ENCODE results near the gene ZNF697.
A peak's percentile ranks its signal among the peaks of the same experiment; 100 is the strongest.
"Not testable (repeated sequence)": the region's sequence is repeated elsewhere in the genome, so short reads cannot be mapped to it uniquely, and the experiment has no call there.

The ZNF697 gene

DNA sequence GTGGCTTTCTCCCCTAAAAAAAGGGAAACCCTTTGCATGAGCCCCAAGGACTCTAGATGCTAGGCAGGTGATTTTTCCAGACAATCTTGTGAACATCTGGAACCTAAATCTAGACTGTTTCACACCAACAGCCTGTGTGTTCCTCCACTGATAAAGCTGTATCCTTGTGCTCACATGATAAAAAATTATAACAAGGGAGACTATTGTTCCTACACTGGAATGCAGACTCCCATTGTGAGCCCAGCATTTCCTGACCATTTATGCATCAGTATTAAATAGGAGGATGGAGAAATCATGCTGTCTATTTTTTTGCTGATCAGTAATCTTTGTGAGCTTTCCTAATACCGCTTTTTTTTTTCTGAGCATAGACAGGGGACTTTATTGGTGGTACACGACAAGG, 52.5 kb downstream of the ZNF697 start:
- DNase-seq, result no peak

DNA sequence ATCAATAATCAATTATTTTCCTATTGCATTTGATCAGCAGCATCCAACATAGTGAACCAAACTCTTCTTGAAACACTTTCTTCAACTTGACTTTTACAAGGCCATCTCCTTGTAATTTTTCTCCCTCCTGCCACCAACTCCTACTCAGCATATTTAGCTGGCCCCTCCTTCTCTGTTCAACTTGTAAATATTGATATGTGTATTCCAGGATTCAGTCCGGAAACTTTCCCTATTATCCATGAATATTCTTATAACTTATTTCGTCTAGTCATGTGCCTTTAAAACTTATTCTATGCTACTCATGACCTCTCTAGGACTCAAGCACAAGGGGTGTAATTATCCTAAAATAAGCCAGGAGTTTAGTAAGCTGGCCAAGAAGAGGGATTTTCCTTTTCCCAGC, 52.9 kb downstream of the ZNF697 start:
- DNase-seq, result no peak

DNA sequence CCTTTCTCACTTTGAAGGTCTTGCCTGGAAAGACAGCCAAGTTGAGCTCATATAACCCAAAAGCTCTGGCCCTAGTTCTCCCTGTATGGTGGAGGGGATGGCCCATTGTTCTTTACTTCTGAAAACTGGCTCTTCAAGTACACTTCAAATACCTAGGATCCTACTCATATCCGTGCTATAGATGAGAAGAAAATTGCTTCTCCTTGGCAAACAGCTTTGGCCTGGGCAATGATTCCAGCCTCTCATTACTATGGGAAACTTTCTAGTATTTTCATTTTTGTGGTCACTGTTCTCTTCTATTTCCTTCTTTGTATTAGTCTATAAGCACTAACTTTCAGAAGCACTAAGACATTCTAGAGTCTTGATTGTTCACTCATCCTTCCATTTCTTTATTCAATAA, 53.7 kb downstream of the ZNF697 start:
- DNase-seq, result no peak

DNA sequence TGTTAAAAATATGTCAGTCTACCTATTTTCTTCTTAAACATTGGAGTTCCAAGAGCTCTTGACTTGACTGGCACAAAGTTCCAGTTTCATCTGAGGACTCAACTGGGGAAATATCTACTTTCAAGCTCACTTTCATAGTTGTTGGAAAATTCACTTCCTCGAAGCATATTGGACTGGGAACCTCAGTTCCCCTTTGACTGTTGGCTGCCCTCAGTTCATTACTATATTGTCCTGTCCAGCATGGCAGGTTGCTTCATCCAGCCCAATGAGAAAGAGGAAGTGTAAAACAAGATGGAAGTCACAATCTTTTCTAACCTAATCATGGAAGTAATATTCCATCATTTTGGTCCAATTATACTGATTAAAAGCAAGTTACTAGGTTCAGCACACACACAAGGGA, 54.3 kb downstream of the ZNF697 start:
- no peak for DNase-seq

DNA sequence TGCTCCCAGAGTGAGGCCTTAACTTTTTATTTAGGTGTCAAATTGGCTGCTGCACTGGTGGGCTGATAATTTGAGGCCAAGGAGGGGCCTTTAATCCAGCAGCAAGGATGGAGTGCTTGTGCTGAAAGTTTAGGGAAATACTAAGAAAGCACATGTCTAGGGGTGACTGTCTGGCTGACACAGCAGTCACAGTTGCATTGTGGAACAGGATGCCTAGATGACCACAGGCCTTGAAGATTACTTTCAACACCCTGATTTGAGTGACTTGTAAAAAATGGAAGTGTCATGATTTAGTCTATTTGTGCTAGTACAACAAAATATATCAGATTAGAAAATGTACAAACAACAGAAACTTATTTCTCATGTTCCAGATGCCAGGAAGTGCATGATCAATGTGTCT, 57.7 kb downstream of the ZNF697 start:
- DNase-seq, result no peak

DNA sequence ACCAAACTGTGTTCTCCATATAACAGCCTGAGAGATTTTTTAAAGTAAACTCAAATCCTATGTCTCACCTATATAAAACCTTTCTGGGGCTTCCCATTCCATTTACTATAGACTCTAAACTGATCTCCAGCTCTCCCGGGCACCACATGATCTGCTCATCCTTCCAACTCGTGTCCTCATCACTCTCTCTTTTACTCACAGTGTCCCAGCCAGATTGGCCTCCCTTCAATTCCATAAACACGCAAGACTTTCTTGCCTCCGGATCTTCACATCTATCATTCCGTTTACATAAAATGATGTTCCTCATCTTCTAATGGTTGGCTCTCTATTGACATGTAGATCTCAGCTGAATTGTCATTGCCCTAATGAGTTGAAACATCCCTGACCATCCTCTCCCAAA, 59.4 kb downstream of the ZNF697 start:
- DNase-seq, result no peak

DNA sequence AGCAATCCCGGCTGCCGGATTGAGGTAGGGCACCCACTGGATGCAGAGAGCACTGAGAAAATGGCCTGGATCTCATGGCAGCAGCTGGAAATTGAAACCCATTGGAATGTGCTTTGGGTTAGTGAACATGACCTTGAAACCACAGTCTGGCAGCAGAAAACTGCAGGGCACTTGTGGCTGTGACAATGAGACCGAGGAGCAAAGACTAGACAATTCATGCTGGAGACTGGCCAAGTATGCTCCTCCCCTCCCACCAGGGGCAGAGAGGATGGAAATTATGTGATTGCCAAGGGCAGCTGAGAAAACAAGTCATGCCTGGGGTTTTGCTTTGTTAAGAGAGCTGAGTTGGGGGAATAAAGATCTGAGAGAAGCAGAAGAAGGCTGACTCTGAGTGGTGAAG, 60.7 kb downstream of the ZNF697 start:
- no peak for DNase-seq

DNA sequence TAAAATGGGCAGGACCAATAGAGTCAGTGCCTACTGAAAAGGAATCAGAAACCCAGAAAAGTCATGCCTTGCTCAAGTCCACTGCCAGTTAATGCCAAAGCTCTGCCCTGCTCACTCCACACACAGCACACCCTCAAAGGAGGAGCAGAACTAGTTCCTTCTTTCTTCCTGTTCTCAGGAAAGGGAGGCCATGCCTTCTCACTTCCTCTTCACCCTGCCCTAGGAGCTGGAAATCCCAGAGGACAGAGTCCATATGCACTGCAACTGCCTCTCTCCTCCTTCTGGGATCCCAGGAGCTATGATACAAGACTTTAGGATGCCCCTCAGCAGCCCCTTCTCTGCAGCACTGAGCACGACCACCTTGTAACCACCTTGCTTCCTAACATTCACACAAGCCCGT, 62.3 kb downstream of the ZNF697 start:
- DNase-seq, result not testable (repeated sequence)

DNA sequence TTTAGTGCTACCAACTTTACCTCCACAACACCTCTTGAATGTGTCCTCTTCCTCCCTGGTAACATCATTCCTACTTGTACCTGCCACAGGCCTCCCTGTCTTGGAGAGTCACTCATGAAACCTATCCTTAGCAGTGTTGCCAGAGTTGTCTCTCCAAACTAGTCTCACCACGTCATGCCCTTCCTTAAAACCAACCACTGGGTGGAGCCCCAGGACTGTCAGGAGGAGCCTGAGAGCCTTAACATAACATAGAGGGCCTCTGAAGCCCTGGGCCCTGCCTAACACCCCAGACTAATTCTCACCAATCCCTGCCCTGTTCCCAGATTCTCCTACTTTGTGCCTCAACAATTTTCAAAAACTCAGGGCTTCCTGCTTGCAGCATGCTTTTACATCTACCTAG, 65.3 kb downstream of the ZNF697 start:
- DNase-seq, result peak; percentile 9

DNA sequence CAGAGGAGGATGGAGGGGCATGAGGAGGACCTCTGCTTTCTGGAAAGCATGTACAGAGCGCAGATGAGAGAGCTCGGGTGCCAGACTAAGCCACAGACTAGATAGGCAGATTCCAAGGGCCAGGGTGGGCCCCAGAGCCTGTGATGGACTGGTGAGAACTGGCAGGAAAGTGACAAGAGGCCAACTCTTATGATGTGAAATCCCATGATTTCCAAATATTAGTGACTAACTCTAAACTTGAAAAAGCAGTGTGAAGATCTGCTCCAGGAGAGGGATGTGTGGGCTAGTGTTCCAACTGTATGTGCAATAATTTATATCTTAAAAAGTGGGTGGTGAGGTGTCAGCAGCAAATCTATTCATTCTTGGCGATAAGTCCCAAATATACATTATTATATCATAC, 67.0 kb downstream of the ZNF697 start:
- not testable (repeated sequence) for DNase-seq

DNA sequence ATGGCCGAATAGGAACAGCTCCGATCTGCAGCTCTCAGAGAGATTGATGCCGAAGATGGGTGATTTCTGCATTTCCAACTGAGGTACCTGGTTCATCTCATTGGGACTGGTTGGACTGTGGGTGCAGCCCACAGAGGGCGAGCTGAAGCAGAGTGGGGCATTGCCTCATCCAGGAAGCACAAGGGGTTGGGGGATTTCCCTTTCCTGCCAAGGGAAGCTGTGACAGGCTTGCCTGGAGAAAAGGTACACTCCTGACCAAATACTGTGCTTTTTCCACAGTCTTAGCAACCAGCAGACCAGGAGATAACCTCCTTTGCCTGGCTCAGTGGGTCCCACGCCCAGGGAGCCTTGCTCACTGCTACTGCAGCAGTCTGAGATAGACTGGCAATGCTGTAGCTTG, 74.2 kb downstream of the ZNF697 start:
- no peak for DNase-seq

DNA sequence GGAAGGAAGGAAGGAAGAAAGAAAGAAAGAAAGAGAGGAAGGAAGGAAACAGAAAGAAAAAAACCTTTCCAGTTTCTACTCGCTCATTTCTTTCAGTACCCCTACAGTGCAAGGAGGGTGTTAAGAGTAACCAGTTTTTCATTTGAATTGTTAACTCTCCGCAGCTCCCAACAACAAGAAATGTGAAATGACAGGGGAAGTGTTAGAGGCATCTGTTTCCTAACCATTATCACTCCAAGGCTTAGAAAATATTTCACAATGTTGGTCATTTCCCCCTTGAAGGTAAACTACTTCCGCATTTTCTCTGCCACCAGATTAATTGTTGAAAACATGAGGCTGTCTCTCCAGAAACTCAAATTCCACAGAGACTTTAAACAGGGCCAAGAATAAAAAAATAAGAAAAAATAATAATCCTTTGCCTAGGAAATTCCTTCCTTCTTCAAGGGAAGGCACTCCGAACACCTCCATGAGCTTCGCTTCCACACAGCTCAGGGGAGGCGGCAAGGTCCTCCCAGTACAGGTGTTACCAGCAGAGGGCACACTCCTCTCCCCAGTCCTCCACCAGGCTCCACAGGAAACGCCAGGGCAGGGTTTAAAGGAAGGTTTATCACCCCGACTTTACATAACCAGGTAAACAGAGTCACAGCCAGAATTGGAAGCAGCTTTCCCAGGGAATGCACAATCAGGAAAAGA, 78.0 kb downstream of the ZNF697 start:
- not testable (repeated sequence) for DNase-seq
